Measurements from ENCODE around the gene MRPL12. TPM values are rescaled to one million over a fixed set of nuclear protein-coding genes. Genes with fewer than 3 reads are reported as not detected.

The MRPL12 gene
- total and polyA plus RNA-seq, 2 experiments from 2014 or later: 50.9 to 153 TPM

DNA sequence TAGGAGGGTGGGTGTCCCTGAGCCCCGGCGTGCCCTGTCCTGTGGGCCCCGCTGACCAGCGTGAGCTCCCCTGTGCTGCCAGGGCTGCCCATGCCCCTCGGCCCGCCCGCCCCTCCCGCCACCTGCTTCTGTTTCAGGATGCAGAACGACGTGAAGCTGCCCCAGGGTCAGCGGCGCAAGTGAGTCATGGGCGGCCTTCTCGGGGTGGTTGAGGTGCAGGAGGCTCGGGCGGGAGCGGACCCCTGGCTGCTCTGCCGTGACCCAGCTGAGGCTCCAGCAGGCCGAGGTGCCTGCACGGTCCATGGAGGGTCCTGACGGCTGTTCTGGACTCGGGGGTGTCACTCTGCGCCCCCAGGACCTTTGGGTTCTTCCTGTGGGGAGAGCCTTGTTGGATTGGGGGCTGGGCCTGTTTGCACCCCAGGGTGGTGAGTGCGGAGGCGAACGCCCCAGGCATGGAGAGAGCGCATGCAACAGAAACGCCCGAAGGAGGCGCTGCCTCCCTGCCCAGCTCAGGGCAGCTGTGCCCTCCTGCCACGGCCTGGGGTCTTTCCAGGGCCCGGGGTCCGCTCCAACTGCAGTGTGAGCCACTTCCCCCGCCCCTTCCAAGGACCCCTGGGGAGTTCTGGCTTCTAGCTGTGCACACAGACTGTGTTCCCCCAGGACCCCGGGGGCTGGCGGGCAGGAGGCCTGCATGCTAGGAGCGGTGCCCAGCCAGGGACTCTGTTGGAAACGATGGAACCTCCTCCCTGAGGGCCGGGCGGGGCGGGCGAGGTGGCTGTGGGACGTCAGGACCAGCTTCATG, 12.9 kb downstream of the MRPL12 start:
- no peak for ATAC-seq
- Histone ChIP-seq H3F3A (replicated peaks; ENCODE audit: low read depth) (peaks cover 5% of the 10 kb centered on the region), H4K20me1 (replicated peaks; ENCODE audit: insufficient read depth) (no peaks in the 10 kb centered on the region), H3K36me3 (ENCODE audit: insufficient read depth) (no peaks in the 10 kb centered on the region), H3K79me2 (replicated peaks; ENCODE audit: insufficient read depth) (peaks cover 13% of the 10 kb centered on the region), H3K27ac (ENCODE audit: low read depth) (no peak overlapping the region), H2AFZ (no peak overlapping the region), H3K27me3 (ENCODE audit: insufficient read depth) (no peaks in the 10 kb centered on the region), H3K4me2 (no peak overlapping the region), H3K9me2 (ENCODE audit: insufficient read depth) (no peaks in the 10 kb centered on the region), H3K4me3 (no peak overlapping the region), H3K4me1 (ENCODE audit: insufficient read depth) (peaks cover 14% of the 10 kb centered on the region; the same call in 1 of the 2 replicates)
- Mint-ChIP-seq H3K36me3 (ENCODE audit: low read depth) (peaks cover 8% of the 10 kb centered on the region), H3K9me3 (no peaks in the 10 kb centered on the region; the same call in 2 of the 3 replicates), H3K27ac (no peak overlapping the region), H3K4me3 (no peak overlapping the region), H3K4me1 (peaks cover 12% of the 10 kb centered on the region), H3K27me3 (ENCODE audit: insufficient read depth, low read depth, poor library complexity) (peaks cover 10% of the 10 kb centered on the region)
- TF ChIP-seq, protein P1, sequence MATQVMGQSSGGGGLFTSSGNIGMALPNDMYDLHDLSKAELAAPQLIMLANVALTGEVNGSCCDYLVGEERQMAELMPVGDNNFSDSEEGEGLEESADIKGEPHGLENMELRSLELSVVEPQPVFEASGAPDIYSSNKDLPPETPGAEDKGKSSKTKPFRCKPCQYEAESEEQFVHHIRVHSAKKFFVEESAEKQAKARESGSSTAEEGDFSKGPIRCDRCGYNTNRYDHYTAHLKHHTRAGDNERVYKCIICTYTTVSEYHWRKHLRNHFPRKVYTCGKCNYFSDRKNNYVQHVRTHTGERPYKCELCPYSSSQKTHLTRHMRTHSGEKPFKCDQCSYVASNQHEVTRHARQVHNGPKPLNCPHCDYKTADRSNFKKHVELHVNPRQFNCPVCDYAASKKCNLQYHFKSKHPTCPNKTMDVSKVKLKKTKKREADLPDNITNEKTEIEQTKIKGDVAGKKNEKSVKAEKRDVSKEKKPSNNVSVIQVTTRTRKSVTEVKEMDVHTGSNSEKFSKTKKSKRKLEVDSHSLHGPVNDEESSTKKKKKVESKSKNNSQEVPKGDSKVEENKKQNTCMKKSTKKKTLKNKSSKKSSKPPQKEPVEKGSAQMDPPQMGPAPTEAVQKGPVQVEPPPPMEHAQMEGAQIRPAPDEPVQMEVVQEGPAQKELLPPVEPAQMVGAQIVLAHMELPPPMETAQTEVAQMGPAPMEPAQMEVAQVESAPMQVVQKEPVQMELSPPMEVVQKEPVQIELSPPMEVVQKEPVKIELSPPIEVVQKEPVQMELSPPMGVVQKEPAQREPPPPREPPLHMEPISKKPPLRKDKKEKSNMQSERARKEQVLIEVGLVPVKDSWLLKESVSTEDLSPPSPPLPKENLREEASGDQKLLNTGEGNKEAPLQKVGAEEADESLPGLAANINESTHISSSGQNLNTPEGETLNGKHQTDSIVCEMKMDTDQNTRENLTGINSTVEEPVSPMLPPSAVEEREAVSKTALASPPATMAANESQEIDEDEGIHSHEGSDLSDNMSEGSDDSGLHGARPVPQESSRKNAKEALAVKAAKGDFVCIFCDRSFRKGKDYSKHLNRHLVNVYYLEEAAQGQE (IDR thresholded peaks at IDR 0.05; ENCODE audit: unreplicated experiment): no peak
- TF ChIP-seq, protein P2, sequence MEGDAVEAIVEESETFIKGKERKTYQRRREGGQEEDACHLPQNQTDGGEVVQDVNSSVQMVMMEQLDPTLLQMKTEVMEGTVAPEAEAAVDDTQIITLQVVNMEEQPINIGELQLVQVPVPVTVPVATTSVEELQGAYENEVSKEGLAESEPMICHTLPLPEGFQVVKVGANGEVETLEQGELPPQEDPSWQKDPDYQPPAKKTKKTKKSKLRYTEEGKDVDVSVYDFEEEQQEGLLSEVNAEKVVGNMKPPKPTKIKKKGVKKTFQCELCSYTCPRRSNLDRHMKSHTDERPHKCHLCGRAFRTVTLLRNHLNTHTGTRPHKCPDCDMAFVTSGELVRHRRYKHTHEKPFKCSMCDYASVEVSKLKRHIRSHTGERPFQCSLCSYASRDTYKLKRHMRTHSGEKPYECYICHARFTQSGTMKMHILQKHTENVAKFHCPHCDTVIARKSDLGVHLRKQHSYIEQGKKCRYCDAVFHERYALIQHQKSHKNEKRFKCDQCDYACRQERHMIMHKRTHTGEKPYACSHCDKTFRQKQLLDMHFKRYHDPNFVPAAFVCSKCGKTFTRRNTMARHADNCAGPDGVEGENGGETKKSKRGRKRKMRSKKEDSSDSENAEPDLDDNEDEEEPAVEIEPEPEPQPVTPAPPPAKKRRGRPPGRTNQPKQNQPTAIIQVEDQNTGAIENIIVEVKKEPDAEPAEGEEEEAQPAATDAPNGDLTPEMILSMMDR (conservative IDR thresholded peaks at IDR 0.05; ENCODE audit: low read depth in 2 of 2): peak; percentile 18 to 36; a peak in 2 of 4 replicates
- no peak for DNase-seq (ENCODE audit: low spot score)

DNA sequence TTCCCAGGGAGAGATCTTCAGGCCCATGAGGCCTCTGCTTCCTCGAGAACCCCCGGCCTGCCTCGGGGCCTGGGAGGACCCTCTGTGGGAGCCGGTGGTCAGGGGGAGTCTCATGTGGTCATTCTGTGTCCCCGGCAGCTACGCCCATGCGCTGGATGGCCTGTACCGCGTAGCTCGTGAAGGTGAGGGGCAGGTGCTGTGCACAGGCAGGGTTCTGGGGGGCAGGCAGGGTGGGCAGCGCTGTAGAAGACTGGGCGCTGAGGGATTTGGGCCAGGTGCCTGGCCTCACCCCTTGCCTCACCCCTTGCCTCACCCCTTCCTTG, 13.5 kb downstream of the MRPL12 start:
- Histone ChIP-seq H3K27me3 (ENCODE audit: insufficient read depth) (no peaks in the 10 kb centered on the region), H3F3A (replicated peaks; ENCODE audit: low read depth) (peaks cover 7% of the 10 kb centered on the region; the same call in 1 of the 2 replicates), H3K9me2 (ENCODE audit: insufficient read depth) (no peaks in the 10 kb centered on the region), H3K79me2 (replicated peaks; ENCODE audit: insufficient read depth) (peaks cover 13% of the 10 kb centered on the region), H3K36me3 (ENCODE audit: insufficient read depth) (no peaks in the 10 kb centered on the region), H2AFZ (no peak overlapping the region), H3K4me3 (no peak overlapping the region), H4K20me1 (replicated peaks; ENCODE audit: insufficient read depth) (no peaks in the 10 kb centered on the region), H3K27ac (ENCODE audit: low read depth) (no peak overlapping the region), H3K4me2 (no peak overlapping the region), H3K4me1 (ENCODE audit: insufficient read depth) (peaks cover 9% of the 10 kb centered on the region; the same call in 1 of the 2 replicates)
- H3K9me3 Mint-ChIP-seq: no peaks in the 10 kb centered on the region; the same call in 2 of the 3 replicates
- H3K36me3 Mint-ChIP-seq (ENCODE audit: low read depth): peaks cover 8% of the 10 kb centered on the region
- ATAC-seq (no peak), DNase-seq (ENCODE audit: low spot score) (no peak)
- H3K27me3 Mint-ChIP-seq (ENCODE audit: insufficient read depth, low read depth, poor library complexity): peaks cover 8% of the 10 kb centered on the region
- H3K4me3 Mint-ChIP-seq: no peak overlapping the region
- peaks cover 15% of the 10 kb centered on the region for H3K4me1 Mint-ChIP-seq
- no peak overlapping the region for H3K27ac Mint-ChIP-seq
- TF ChIP-seq CREB1 (CRISPR knock-in tag; IDR thresholded peaks at IDR 0.05; ENCODE audit: low read depth) (no peak), ZNF114 (CRISPR knock-in tag; IDR thresholded peaks at IDR 0.05) (no peak)
- TF ChIP-seq, protein P2 (conservative IDR thresholded peaks at IDR 0.05; ENCODE audit: low read depth in 2 of 2): no peak
- TF ChIP-seq, protein P3, sequence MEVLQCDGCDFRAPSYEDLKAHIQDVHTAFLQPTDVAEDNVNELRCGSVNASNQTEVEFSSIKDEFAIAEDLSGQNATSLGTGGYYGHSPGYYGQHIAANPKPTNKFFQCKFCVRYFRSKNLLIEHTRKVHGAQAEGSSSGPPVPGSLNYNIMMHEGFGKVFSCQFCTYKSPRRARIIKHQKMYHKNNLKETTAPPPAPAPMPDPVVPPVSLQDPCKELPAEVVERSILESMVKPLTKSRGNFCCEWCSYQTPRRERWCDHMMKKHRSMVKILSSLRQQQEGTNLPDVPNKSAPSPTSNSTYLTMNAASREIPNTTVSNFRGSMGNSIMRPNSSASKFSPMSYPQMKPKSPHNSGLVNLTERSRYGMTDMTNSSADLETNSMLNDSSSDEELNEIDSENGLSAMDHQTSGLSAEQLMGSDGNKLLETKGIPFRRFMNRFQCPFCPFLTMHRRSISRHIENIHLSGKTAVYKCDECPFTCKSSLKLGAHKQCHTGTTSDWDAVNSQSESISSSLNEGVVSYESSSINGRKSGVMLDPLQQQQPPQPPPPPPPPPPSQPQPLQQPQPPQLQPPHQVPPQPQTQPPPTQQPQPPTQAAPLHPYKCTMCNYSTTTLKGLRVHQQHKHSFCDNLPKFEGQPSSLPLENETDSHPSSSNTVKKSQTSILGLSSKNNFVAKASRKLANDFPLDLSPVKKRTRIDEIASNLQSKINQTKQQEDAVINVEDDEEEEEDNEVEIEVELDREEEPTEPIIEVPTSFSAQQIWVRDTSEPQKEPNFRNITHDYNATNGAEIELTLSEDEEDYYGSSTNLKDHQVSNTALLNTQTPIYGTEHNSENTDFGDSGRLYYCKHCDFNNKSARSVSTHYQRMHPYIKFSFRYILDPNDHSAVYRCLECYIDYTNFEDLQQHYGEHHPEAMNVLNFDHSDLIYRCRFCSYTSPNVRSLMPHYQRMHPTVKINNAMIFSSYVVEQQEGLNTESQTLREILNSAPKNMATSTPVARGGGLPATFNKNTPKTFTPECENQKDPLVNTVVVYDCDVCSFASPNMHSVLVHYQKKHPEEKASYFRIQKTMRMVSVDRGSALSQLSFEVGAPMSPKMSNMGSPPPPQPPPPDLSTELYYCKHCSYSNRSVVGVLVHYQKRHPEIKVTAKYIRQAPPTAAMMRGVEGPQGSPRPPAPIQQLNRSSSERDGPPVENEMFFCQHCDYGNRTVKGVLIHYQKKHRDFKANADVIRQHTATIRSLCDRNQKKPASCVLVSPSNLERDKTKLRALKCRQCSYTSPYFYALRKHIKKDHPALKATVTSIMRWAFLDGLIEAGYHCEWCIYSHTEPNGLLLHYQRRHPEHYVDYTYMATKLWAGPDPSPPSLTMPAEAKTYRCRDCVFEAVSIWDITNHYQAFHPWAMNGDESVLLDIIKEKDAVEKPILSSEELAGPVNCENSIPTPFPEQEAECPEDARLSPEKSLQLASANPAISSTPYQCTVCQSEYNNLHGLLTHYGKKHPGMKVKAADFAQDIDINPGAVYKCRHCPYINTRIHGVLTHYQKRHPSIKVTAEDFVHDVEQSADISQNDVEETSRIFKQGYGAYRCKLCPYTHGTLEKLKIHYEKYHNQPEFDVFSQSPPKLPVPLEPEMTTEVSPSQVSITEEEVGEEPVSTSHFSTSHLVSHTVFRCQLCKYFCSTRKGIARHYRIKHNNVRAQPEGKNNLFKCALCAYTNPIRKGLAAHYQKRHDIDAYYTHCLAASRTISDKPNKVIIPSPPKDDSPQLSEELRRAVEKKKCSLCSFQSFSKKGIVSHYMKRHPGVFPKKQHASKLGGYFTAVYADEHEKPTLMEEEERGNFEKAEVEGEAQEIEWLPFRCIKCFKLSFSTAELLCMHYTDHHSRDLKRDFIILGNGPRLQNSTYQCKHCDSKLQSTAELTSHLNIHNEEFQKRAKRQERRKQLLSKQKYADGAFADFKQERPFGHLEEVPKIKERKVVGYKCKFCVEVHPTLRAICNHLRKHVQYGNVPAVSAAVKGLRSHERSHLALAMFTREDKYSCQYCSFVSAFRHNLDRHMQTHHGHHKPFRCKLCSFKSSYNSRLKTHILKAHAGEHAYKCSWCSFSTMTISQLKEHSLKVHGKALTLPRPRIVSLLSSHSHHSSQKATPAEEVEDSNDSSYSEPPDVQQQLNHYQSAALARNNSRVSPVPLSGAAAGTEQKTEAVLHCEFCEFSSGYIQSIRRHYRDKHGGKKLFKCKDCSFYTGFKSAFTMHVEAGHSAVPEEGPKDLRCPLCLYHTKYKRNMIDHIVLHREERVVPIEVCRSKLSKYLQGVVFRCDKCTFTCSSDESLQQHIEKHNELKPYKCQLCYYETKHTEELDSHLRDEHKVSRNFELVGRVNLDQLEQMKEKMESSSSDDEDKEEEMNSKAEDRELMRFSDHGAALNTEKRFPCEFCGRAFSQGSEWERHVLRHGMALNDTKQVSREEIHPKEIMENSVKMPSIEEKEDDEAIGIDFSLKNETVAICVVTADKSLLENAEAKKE (CRISPR knock-in tag; IDR thresholded peaks at IDR 0.05): no peak

Measured in GM23338 (cell line).